Activated T-cell treated with anti-CD3 and anti-CD28 coated beads, Interleukin-2, amount 50 U/mL, for 1 hour (primary cell): Measurements from ENCODE around the gene LIMK1.
"Not testable (repeated sequence)": the region's sequence is repeated elsewhere in the genome, so short reads cannot be mapped to it uniquely, and the experiment has no call there.

ENCODE experiments used
- DNase-seq: peaks from one replicate; pipeline ENCODE4 v3.0.0-alpha.2; 2020

LIMK1 gene

GRCh38 chr7:74084722-74085578 is 1.3 kb downstream of the LIMK1 start:
- no peak for DNase-seq

- DNase-seq: no peak
Observed at GRCh38 chr7:74087791-74088453, 4.3 kb downstream of the LIMK1 start.

- no peak for DNase-seq
Observed at GRCh38 chr7:74092321-74092963, 8.8 kb downstream of the LIMK1 start.

- no peak for DNase-seq
Observed at GRCh38 chr7:74092964-74093471, 9.4 kb downstream of the LIMK1 start.

- no peak for DNase-seq
Observed at GRCh38 chr7:74093671-74094223, 10.1 kb downstream of the LIMK1 start.

- peak; percentile 71 for DNase-seq
Observed at GRCh38 chr7:74094224-74095101, 10.9 kb downstream of the LIMK1 start.

- DNase-seq: no peak
Observed at GRCh38 chr7:74095135-74095534, 11.5 kb downstream of the LIMK1 start.

- no peak for DNase-seq
Observed at GRCh38 chr7:74097937-74098614, 14.5 kb downstream of the LIMK1 start.

- DNase-seq: no peak
Observed at GRCh38 chr7:74099031-74099430, 15.4 kb downstream of the LIMK1 start.

GRCh38 chr7:74101061-74101681 is 17.6 kb downstream of the LIMK1 start:
- DNase-seq: no peak

GRCh38 chr7:74103219-74103772 is 19.7 kb downstream of the LIMK1 start:
- DNase-seq: no peak

- DNase-seq: no peak
Observed at GRCh38 chr7:74104702-74105101, 21.1 kb downstream of the LIMK1 start.

- DNase-seq: no peak
Observed at GRCh38 chr7:74105992-74106391, 22.4 kb downstream of the LIMK1 start.

GRCh38 chr7:74106846-74107245 is 23.2 kb downstream of the LIMK1 start:
- DNase-seq: no peak

GRCh38 chr7:74115326-74115725 is 31.7 kb downstream of the LIMK1 start:
- DNase-seq: no peak

- DNase-seq: no peak
Observed at GRCh38 chr7:74116356-74116755, 32.8 kb downstream of the LIMK1 start.

- no peak for DNase-seq
Observed at GRCh38 chr7:74119831-74120230, 36.2 kb downstream of the LIMK1 start.

GRCh38 chr7:74121401-74122249 is 38.0 kb downstream of the LIMK1 start:
- DNase-seq: no peak

- not testable (repeated sequence) for DNase-seq
Observed at GRCh38 chr7:74123892-74124291, 40.3 kb downstream of the LIMK1 start.
